Bronchus fibroblast of lung (primary cell): ENCODE data around the gene KIF21A. TPM values are rescaled to one million over a fixed set of nuclear protein-coding genes. Genes with fewer than 3 reads are reported as not detected.

Experiments used
- total RNA-seq: library from RNA; depleted of rRNA; stranded (reverse); fragments of >200 nt; gene quantifications from 2 replicates; pipeline ENCODE4 v1.2.3, GENCODE V29; 2015

KIF21A gene, protein sequence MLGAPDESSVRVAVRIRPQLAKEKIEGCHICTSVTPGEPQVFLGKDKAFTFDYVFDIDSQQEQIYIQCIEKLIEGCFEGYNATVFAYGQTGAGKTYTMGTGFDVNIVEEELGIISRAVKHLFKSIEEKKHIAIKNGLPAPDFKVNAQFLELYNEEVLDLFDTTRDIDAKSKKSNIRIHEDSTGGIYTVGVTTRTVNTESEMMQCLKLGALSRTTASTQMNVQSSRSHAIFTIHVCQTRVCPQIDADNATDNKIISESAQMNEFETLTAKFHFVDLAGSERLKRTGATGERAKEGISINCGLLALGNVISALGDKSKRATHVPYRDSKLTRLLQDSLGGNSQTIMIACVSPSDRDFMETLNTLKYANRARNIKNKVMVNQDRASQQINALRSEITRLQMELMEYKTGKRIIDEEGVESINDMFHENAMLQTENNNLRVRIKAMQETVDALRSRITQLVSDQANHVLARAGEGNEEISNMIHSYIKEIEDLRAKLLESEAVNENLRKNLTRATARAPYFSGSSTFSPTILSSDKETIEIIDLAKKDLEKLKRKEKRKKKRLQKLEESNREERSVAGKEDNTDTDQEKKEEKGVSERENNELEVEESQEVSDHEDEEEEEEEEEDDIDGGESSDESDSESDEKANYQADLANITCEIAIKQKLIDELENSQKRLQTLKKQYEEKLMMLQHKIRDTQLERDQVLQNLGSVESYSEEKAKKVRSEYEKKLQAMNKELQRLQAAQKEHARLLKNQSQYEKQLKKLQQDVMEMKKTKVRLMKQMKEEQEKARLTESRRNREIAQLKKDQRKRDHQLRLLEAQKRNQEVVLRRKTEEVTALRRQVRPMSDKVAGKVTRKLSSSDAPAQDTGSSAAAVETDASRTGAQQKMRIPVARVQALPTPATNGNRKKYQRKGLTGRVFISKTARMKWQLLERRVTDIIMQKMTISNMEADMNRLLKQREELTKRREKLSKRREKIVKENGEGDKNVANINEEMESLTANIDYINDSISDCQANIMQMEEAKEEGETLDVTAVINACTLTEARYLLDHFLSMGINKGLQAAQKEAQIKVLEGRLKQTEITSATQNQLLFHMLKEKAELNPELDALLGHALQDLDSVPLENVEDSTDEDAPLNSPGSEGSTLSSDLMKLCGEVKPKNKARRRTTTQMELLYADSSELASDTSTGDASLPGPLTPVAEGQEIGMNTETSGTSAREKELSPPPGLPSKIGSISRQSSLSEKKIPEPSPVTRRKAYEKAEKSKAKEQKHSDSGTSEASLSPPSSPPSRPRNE (N-terminal part only)
- 1.6 and 3.5 TPM in 2 replicates for total RNA-seq

GRCh38 chr12:39443081-39443928 is at the start of gene KIF21A:
KIF21A (minus strand) TSS chr12:39443120; CDS start chr12:39442970, 150 bp downstream.

Other genes starting within 250 kb of the KIF21A start
- gene ABCD2, start 176.7 kb upstream of the KIF21A start, total RNA-seq, result 0.15 and 0.17 TPM in 2 replicates